8988T (cell line): ENCODE measurements around the gene IQSEC3.

ENCODE experiments used
- DNase-seq: peaks from one replicate; pipeline ENCODE4 v3.0.0; 2011

IQSEC3 gene

GRCh38 chr12:143964-144649, 77.5 kb downstream of the IQSEC3 start:
- no peak for DNase-seq

DNA sequence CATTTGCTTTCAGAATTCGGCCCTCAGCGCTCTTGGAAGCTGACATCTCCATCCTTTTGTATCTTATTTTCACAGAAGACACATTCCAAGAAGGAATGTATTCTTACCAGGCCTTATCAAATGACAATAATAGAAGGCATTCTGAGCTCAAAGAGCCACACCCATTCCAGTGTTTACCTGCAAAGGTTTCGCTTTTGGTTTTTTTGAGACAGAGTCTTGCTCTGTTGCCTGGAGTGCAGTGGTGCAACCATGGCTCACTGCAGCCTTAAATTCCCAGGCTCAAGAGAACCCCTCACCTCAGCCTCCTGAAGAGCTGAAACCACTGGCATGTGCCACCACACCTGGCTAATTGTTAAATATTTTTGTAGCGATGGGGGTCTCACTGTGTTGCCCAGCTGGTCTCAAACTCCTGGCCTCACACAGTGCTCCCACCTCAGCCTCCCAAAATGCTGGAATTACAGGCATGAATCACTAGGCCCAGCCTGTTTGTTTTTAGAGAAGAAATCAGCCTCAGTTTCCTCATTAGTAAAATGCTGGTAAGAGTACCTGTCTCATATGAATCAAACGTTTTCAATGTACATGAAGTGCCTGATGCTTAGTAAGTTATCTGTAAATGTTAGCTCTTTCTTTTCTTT, 78.2 kb downstream of the IQSEC3 start:
- no peak for DNase-seq

DNA sequence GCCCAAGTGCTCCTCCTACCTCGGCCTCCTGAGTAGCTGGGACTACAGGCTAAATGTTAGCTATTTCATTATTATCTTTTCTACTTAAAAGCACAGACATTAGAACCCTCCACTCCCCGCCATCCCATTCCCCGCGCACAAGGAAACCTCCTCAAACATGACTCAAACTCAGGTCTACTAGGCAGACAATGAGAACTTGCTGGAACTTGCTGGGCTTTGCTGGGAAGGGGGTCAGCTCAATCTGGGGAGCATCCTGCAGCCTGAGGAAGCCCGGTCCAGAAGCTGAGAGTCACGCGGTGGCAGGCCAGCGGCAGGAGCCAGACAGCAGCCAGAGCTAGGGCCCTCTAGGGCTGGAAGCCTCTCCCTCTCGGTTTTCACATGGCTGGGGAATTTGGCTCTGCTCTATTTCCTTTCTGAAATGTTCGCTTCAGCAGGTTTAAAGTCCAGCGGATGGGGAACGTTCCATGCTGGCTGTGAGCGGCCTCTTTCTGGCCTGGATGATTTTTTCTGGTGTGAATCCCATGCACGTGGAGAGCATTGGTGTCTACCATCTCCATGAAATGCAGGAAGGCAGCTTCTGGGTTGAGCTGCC, 78.9 kb downstream of the IQSEC3 start:
- no peak for DNase-seq

DNA sequence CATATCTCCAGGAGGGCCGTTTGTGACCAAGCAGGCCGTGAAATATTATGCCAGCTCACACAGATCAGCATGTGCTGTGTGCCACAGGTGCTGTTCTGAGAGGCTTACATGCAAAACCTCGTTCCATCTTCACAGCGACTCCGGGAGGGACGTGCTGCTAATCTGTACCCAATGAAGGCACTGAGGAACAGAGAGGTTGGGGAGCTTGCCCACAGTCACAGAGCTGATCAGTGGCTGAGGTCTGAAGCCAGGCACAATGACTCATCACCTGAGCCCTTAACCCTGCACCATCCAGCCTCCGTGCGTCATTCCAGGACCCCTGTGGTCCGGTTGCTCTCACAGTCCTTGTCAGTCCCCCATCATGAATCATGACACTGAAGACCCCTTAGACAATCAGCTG, 80.7 kb downstream of the IQSEC3 start:
- no peak for DNase-seq

DNA sequence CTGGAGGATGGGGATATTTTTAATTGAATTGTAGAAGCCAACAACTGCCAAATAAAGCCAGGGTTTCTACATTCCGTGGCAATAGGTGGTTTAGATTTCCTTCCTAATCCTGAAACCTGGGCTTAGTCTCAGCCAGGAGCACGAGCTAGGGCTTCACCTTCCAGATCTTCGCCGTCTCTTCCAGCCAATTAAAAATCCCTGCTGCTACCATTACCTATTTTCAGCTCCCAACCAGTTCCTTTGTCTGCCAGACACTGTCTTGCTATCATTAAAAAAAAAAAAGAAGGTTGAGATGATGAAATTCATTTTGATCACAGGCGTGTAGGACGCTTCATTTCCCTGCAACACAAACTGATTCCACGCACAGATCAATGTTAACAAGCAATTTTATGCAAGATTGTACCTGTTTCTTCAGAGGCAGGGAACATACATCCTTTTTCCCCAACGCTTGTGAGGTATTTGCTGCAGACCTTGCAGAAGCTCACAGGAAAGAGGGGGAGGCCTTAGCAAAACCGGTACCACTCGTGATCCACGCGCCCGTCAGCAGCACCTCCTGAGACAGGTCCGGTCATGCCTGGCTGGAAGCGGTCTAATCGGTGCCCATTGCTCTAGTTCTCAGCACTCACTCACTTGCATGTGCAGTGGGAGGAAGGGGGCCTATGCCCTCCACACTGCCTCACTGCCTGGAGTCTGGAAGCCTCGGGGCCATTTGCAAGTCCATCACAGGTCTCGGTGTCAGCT, 82.3 kb downstream of the IQSEC3 start:
- no peak for DNase-seq

GRCh38 chr12:151579-151978, 85.0 kb downstream of the IQSEC3 start:
- DNase-seq = no peak

- DNase-seq = no peak
Measured at GRCh38 chr12:152440-152839, 85.9 kb downstream of the IQSEC3 start.

DNA sequence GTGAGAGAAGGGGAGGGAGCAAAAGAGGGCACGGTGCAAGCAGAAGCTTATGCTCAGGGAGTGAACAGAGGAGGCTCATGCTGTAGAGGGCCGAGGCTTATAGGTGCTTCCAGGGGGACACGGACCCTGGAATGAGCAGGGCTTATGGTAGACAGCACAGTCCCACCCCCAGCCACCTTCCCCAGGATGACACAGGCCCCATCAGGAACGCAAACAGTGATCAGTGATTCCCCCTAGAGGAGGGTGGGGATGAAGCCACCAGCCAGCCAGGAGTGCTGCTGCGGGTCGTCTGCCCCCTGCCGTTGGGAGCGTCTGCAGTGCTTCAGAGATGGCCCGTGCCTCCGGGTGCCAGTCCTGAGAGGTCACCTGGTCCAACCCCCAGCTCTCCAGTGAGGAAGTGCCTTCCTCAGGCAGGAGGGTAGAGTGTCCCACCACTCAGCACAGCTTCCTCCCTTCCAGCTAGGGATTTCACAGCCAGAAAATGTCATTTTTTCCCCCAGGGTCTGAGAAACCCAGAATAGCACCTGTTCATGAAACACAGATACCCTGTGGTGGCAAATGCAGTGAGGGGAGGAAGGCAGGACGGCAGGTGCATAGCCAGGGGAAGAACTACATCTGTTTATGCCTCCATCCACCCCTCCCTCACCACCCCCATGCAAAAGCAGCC, 86.6 kb downstream of the IQSEC3 start:
- peak; percentile 88 for DNase-seq

- no peak for DNase-seq
Measured at GRCh38 chr12:154058-154457, 87.5 kb downstream of the IQSEC3 start.

GRCh38 chr12:155006-155405, 88.4 kb downstream of the IQSEC3 start:
- DNase-seq = no peak

GRCh38 chr12:155646-156045, 89.1 kb downstream of the IQSEC3 start:
- DNase-seq = no peak

GRCh38 chr12:156945-157344, 90.4 kb downstream of the IQSEC3 start:
- no peak for DNase-seq

- no peak for DNase-seq
Measured at GRCh38 chr12:157644-158043, 91.1 kb downstream of the IQSEC3 start.

DNA sequence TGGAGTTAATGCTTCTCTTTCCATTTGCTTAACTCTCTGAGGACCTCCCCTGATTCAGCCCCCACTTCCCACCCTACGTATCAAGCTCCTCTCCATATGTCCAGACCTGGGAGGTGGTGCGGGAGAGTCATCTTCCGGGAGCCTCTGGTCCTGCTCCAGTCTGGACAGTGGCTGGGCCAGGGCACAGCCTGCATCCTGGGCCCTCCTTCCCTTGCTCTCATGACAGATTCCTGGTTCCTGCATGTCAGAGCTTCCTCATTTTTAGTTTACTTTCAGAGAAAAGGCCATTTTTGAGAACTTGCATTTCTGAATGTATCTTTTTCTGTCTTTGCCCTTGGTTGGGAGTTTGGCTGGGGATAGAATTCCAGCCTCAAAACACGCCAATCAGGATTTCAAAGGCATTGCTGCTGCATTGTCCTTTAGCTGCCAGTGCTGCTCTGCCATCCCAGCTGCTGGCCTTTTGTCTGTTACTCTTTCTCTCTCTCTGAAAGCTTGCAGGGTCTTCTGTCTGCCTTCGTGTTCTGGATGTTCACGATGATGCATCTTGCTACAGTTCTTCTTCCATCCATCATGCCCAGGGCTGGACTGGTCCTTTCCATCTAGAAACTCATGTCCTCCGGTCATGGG, 92.7 kb downstream of the IQSEC3 start:
- no peak for DNase-seq

GRCh38 chr12:160858-161257, 94.3 kb downstream of the IQSEC3 start:
- no peak for DNase-seq

- no peak for DNase-seq
Measured at GRCh38 chr12:161823-162222, 95.3 kb downstream of the IQSEC3 start.

- no peak for DNase-seq
Measured at GRCh38 chr12:162467-163307, 96.1 kb downstream of the IQSEC3 start.

- DNase-seq = no peak
Measured at GRCh38 chr12:163406-163986, 96.9 kb downstream of the IQSEC3 start.

GRCh38 chr12:164207-164606, 97.6 kb downstream of the IQSEC3 start:
- DNase-seq = no peak

GRCh38 chr12:165862-166368, 99.3 kb downstream of the IQSEC3 start:
- no peak for DNase-seq

DNA sequence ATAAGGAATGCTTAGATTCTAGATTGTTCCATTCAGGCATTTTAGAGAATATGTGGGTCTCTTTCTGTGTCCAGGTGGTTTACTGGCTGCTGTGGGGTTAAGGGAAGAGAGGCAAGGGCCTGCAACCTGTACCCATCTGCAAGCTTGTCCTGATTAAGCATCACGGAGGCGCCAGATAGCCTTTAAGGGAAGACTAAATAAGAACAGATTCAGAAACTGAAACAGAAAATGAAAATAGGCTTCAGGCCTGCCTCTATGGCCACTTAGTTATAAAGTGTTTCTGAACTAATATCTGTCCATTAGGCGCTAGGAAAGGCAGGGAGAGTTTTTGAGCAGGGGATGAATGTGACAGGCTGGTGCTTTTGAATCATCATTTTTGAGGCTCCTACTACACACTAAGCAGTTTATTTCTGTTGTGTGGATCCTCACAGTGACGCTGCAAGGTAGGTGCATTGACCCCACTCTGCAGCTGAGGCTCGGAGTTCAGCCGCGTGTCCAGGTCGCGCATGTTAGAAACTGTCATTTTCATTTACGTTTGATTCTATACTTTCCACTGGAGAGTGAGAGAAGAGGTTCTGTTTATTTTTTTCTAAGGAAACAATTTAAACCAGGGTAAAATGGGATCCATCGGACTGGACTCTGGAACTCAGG, 100.0 kb downstream of the IQSEC3 start:
- no peak for DNase-seq
